Astrocyte of the spinal cord (primary cell): Measurements from ENCODE around the gene ASTN2.

Experiments used
- DNase-seq: peaks from one replicate; pipeline ENCODE4 v3.0.0; 2011; ENCODE audit warnings: low read depth, low spot score
- H3K4me3 ChIP-seq: 2 replicates; pipeline ENCODE4 v1.5.1; 2011; ENCODE audit warnings: low read depth, mild to moderate bottlenecking, low read length, moderate library complexity
- CTCF ChIP-seq: IDR thresholded peaks from 2 replicates; pipeline ENCODE4 v1.5.1; 2012; ENCODE audit warnings: low read depth, mild to moderate bottlenecking, low read length, inconsistent platforms
- in situ Hi-C: cut with HindIII; loops from 2 replicates; pipeline ENCODE4 v1.10.0; 2017; ENCODE audit warnings: low sequenced_read_pairs

ASTN2 gene

GRCh38 chr9:116419181-116419580 lies 995.7 kb downstream of the ASTN2 start:
- DNase-seq = no peak
- no peak for TF ChIP-seq CTCF
- in situ Hi-C loops = no loop called here
- no peak overlapping the region for H3K4me3 ChIP-seq

GRCh38 chr9:116417464-116417863 lies 997.4 kb downstream of the ASTN2 start:
- no peak for TF ChIP-seq CTCF
- H3K4me3 ChIP-seq = no peak overlapping the region
- in situ Hi-C loops = no loop called here
- DNase-seq = no peak

- TF ChIP-seq CTCF = no peak
- no peak overlapping the region for H3K4me3 ChIP-seq
- in situ Hi-C loops = no loop called here
- no peak for DNase-seq
Observed at GRCh38 chr9:116416421-116416820, 998.4 kb downstream of the ASTN2 start.

GRCh38 chr9:116414374-116414773 lies 1000.5 kb downstream of the ASTN2 start:
- no peak for DNase-seq
- in situ Hi-C loops = no loop called here
- no peak overlapping the region for H3K4me3 ChIP-seq
- TF ChIP-seq CTCF = no peak

GRCh38 chr9:116411506-116411905 lies 1003.4 kb downstream of the ASTN2 start:
- no peak for DNase-seq
- TF ChIP-seq CTCF = no peak
- in situ Hi-C loops = no loop called here
- H3K4me3 ChIP-seq = no peak overlapping the region

GRCh38 chr9:116409638-116410037 lies 1005.2 kb downstream of the ASTN2 start:
- in situ Hi-C loops = no loop called here
- DNase-seq = no peak

More at GRCh38 chr9:116409638-116410037, 1005.2 kb downstream of the ASTN2 start:
- TF ChIP-seq CTCF = no peak
- no peak overlapping the region for H3K4me3 ChIP-seq
